HG03342 (cell line): ENCODE measurements around the gene NFIA.

ENCODE experiments used
- ATAC-seq: cut with Tn5 transposase; IDR thresholded peaks from one replicate; pipeline ENCODE4 v1.9.1; 2021; ENCODE audit warnings: mild to moderate bottlenecking, moderate library complexity; ENCODE audit not compliant: unreplicated experiment

Gene NFIA

DNA sequence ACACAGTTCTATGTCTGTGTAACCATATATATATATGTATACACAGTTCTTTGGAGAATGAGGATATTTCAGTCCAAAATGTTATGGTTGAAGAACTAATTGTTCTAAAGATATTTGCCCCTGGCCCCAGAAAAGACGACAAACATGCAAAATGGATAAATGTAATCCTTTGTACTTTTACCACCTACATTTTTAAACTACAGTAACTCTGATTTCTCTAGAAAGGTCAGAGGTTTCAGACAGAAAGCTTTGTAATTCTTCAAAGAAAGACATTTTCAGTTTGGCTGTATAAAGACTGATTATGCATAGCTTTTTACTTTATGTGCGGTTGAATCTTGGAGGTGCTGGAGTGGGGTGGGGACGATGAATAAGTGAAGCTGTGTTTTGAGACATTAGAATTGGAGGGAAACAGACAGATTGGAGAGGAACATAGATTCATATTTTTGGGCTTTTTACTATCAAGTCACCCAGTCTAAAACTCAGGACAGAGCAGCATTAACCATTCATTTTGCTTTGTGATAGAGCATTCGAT is 16.6 kb downstream of the NFIA start:
- ATAC-seq, result no peak

DNA sequence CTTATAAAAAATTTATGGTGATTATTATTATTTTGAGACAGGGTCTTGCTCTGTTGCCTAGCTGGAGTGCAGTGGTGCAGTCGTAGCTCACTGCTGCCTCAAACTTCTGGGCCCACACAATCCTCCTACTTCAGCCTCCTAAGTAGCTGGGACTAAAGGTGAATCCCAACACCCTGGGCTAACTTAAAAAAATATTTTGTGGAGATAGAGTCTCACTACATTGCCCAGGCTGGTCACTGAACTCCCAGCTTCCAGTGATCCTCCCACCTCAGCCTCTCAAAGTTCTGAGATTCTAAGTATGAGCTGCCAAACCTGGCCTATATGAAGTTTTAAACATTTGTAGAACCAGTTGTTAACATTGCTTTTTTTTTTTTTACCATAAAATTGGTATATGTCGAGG is 18.2 kb downstream of the NFIA start:
- no peak for ATAC-seq

- ATAC-seq, result no peak
Measured at GRCh38 chr1:61101536-61101935, 19.2 kb downstream of the NFIA start.

- ATAC-seq, result no peak
Measured at GRCh38 chr1:61102041-61102440, 19.7 kb downstream of the NFIA start.

DNA sequence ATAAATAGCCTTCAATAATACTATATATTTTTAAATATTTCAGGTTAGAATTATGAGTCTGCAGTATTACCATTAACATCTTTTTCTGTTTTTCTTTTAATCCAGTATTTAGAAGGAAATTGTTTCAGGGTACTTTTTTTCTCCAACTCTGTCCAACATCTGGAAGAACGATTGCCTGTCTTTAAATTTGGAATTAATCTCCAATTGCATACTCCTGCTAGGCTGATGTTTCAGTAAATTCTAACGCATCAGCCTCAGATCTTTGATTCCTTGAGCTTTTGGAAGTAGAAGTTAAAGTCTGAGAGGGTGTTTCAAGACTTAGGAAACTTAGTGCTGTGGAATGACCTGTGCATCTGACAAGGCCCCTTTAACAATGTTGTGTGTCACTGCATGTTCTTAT is 20.3 kb downstream of the NFIA start:
- no peak for ATAC-seq

GRCh38 chr1:61104220-61104671 is 21.9 kb downstream of the NFIA start:
- ATAC-seq, result no peak

- ATAC-seq, result no peak
Measured at GRCh38 chr1:61107638-61108037, 25.3 kb downstream of the NFIA start.

GRCh38 chr1:61109158-61109557 is 26.8 kb downstream of the NFIA start:
- ATAC-seq, result no peak

DNA sequence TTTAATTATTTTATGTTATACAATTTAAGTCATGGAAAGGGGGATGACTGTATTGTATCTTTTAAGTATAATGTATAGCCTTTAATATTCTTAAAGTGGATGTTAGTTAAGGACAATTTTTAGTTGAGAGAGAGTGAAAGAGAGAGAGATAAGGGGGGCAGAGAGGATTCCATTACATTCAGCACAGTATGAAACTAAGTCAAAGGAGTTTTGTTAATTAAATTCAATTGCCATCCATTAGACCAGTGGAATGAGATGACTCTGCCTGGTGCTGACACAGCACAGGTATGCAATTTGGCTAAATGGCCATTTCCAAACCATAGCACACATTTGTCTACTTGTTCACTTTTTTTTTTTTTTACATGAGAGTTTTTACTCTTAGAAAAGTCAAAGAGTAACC is 27.5 kb downstream of the NFIA start:
- no peak for ATAC-seq

- no peak for ATAC-seq
Measured at GRCh38 chr1:61110554-61110953, 28.2 kb downstream of the NFIA start.

DNA sequence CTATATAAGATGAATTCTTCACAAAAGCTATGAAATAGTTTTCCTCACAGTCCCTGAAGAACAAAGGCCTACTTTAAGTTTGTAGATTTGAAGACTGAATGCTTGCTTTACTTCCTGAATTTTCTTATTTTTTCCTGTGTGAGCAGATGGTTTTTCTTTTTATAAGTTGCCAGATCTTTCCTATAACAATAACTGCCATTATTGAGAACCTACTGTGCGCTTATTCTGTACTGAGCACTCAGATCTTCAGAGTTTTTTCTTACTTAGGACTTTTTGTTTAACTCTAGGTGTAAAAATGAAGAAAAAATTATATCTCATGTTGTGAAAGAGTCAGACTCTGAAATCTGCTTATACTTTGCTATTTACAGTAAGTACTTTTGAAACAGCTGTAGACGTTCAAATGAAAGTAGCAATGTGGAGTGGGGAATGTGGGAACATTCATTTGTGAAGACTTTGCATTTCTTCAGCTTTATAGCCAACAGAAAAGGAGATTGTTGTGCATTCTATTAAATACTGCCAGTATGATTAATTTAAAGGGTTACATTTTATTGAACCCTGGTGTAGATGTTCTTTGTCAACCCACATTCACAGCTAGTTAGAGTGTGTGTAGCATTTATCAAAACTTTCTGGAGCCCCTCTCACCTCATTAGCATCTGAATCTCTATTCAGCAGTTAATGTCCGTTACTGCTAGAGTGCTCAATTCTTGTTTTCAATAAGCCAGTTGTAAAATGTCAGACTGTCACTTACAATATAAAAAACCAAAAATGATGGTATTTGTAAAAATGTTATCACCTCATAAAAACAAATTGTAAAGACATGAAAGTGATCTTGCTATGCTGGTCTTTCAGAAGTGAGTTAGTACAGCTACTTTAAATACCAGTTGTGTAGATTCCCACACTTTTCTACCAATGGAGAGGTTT is 29.0 kb downstream of the NFIA start:
- no peak for ATAC-seq

GRCh38 chr1:61114178-61114870 is 32.0 kb downstream of the NFIA start:
- no peak for ATAC-seq

DNA sequence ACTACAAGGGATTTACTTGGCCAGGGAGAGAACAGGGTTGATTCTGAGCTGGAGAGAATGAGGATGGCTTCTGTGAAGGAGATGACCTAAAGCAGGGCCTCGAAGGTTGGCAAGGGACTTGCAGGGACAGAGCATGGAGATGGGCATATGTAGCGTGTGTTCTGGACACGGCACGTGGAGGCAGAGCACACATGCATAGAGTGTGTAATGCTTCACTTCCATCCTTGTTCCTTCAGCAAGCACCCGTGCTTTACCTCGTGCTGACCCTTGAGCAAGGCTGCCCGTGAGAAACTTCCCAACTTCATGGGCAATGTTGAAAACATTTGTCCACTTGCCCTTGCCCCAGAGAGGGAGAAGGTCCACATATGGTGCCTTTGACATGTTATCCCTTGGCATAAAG is 33.1 kb downstream of the NFIA start:
- ATAC-seq, result no peak

DNA sequence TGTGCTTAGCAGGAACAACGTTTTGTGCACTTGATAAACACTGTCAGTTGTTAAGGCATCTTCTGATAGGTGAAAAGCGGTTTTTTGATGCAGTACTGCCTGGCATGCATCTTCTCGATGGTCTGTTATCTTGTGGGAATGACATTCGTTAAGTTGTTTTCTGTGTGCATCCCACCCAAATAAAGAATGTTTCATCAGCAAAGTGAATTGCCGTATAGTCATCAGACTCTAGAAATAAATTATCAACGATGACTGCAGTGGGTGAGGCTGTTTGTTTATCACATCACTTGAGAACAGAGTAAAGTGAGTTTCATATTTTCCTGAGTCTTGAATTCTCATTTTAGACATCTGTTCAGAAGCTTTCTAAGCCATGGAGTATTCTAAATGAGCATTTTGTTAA is 34.1 kb downstream of the NFIA start:
- ATAC-seq, result no peak

- ATAC-seq, result no peak
Measured at GRCh38 chr1:61117283-61117682, 34.9 kb downstream of the NFIA start.

DNA sequence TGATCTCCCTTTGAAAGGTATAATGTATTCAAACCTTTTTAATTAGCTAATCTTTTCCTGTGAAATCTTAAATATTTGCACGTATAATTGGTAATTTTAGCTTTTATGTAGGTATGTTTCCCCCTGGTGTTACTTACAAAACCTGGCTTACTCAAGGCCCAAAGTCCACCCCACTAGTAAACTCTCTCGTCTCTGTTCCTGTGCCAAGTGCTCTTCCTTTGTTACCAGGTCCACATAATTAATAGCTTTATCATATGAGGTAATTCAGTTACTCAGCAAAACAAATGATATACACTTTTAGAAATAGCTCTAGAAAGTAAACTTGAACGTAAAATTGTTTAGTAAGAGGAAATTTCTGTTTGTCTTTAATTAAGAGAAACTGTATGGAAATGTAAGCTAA is 36.7 kb downstream of the NFIA start:
- no peak for ATAC-seq

GRCh38 chr1:61120246-61120840 is 38.0 kb downstream of the NFIA start:
- no peak for ATAC-seq

DNA sequence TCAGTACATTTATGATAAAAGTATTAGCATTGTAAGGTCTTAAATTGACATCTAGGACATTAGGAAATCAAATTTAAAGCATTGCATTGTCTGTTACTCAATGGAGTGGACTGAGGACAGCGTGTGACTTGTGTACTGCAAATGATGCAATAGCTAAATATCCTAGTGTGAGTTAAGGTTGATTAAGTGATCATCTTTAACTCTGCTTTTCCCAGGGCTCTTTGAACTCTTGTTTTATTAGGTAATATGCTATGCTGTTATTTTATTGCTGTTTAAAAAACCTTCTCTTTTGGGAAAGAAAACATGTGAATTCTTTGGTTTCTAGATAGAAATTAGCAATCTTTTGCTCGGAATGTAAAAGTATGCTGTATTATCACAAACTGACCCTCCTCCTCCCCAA is 38.6 kb downstream of the NFIA start:
- no peak for ATAC-seq

- no peak for ATAC-seq
Measured at GRCh38 chr1:61121631-61122030, 39.3 kb downstream of the NFIA start.

GRCh38 chr1:61122389-61122788 is 40.0 kb downstream of the NFIA start:
- ATAC-seq, result no peak

DNA sequence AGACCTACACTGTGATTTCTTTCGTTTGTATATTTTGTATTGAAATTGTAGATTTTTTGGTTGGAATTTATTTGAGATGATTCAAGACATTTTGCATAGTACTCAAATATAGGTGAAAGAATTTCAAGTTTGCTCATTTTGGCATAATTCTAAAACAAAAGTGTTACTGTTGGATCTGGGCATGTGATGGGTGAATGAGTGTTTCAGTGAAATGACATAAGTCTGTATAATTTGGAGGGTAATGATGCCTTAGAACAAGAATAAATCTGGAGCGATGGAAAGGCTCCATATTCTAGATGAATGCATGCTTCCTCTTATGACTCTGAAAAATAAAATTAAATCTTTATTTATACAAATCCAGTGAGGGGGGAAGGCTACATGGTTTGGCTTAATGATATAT is 41.0 kb downstream of the NFIA start:
- no peak for ATAC-seq

DNA sequence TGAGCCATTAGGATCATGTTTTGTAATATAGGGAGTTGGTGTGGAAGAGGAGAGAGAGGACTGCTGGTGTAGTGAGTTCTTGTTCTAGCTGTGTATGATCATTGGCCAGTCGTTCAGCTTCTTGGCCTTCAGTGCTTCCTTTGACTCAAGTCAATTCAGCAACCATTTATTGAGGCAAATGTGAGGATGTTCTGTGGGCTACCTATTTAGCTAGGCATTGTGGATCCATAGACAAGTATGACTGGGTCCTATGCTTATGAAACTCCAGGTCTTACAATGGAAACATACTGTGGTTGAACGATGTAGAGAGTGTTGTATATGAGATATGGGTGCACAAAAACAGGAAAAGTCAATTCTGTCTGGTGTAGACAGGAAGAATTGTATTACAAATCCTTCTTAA is 41.7 kb downstream of the NFIA start:
- ATAC-seq, result no peak
